MG63 (cell line): ENCODE results near the gene GLT6D1. TPM values are rescaled to one million over a fixed set of nuclear protein-coding genes. Genes with fewer than 3 reads are reported as not detected.
"Not testable (repeated sequence)": the region's sequence is repeated elsewhere in the genome, so short reads cannot be mapped to it uniquely, and the experiment has no call there.

ENCODE experiments used
- DNase-seq: peaks from one replicate; pipeline ENCODE4 v3.0.0-alpha.2; 2020
- H3K27me3 ChIP-seq: fragments of 250-450 bp; sonication (Bioruptor Pico); 2 replicates; pipeline ENCODE4 v1.5.1; 2020; ENCODE audit warnings: mild to moderate bottlenecking, moderate library complexity
- H3K36me3 ChIP-seq: fragments of 250-450 bp; sonication (Bioruptor Pico); 2 replicates; pipeline ENCODE4 v1.5.1; 2020; ENCODE audit warnings: mild to moderate bottlenecking, moderate library complexity
- H3K4me3 ChIP-seq: fragments of 250-450 bp; sonication (Bioruptor Pico); 2 replicates; pipeline ENCODE4 v1.5.1; 2020; ENCODE audit warnings: mild to moderate bottlenecking, moderate library complexity
- H3K9me3 ChIP-seq: fragments of 250-450 bp; sonication (Bioruptor Pico); 2 replicates; pipeline ENCODE4 v1.5.1; 2020; ENCODE audit warnings: mild to moderate bottlenecking, moderate library complexity
- total RNA-seq: library from RNA; depleted of rRNA; stranded (reverse); fragments of >200 nt; shearing (Covaris generic); gene quantifications from 2 replicates; pipeline ENCODE4 v1.2.3, GENCODE V29; 2014; ENCODE audit warnings: low replicate concordance

GLT6D1 gene
- total RNA-seq, 1 experiment from 2014 or later = not detected

- no peaks in the 10 kb centered on the region for H3K27me3 ChIP-seq
- no peaks in the 10 kb centered on the region for H3K36me3 ChIP-seq
- no peak overlapping the region for H3K4me3 ChIP-seq
- H3K9me3 ChIP-seq = peaks cover 6% of the 10 kb centered on the region
- DNase-seq = no peak
These were observed 9.4 kb upstream of the GLT6D1 start for GRCh38 chr9:135648494-135649410.

- Histone ChIP-seq H3K27me3 (no peaks in the 10 kb centered on the region), H3K4me3 (no peak overlapping the region), H3K36me3 (no peaks in the 10 kb centered on the region), H3K9me3 (peaks cover 6% of the 10 kb centered on the region)
- no peak for DNase-seq
These were observed 8.5 kb upstream of the GLT6D1 start for GRCh38 chr9:135647884-135648283.

DNA sequence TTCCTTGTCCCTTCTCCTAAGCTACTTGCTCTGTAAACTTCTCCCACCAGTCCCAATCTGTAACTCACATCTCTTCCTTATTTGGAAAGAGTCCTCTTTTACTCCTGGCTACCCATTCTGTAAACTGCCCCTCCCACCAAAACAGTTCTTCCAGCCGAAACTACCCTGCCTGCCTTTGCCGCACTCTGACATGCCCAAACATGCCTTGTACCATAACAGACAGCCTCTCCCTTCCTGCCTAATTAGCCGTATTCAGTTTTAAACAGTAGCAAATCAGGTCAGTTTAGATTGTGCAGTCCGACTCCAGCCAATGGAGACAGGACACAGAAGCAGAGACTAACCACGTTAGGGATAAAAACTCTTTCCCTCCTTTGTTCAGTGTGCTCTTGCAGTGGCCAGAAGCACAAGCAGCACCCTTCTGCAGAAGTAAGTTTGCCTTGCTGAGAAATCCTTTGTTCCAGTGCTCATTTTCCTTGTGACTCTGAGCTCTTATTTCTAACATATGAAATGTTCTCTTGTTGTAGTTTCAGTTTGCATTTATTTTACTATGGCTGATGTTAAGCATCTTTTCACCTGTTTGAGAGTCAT is 5.4 kb upstream of the GLT6D1 start:
- H3K36me3 ChIP-seq = no peaks in the 10 kb centered on the region
- no peak overlapping the region for H3K4me3 ChIP-seq
- no peaks in the 10 kb centered on the region for H3K27me3 ChIP-seq
- H3K9me3 ChIP-seq = peaks cover 6% of the 10 kb centered on the region
- DNase-seq = no peak

GRCh38 chr9:135641745-135642144 is 2.4 kb upstream of the GLT6D1 start:
- DNase-seq = no peak
- no peak overlapping the region for H3K4me3 ChIP-seq
- no peaks in the 10 kb centered on the region; the same call in none of the 2 replicates for H3K9me3 ChIP-seq
- H3K27me3 ChIP-seq = peaks cover 10% of the 10 kb centered on the region; the same call in 1 of the 2 replicates
- H3K36me3 ChIP-seq = no peaks in the 10 kb centered on the region

DNA sequence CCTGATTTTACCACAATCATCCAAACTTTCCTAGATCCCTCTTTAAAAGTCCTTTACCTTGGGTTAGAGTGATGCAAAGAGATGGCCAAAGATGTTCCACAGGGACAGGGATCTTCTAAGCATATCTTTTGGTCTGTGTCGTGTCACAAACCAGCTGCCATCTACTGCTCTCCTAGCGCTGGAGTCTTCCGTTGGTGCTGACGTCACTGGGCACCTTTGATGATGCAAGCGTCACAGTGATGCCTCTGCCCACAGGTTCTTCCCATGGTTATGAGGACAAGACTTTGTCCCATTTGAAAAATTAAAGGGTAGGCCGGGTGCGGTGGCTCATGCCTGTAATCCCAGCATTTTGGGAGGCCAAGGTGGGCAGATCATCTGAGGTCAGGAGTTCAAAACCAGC is 1.7 kb upstream of the GLT6D1 start:
- H3K9me3 ChIP-seq = no peaks in the 10 kb centered on the region; the same call in 1 of the 2 replicates
- no peak overlapping the region for H3K4me3 ChIP-seq
- peaks cover 10% of the 10 kb centered on the region; the same call in 1 of the 2 replicates for H3K27me3 ChIP-seq
- H3K36me3 ChIP-seq = no peaks in the 10 kb centered on the region
- no peak for DNase-seq

DNA sequence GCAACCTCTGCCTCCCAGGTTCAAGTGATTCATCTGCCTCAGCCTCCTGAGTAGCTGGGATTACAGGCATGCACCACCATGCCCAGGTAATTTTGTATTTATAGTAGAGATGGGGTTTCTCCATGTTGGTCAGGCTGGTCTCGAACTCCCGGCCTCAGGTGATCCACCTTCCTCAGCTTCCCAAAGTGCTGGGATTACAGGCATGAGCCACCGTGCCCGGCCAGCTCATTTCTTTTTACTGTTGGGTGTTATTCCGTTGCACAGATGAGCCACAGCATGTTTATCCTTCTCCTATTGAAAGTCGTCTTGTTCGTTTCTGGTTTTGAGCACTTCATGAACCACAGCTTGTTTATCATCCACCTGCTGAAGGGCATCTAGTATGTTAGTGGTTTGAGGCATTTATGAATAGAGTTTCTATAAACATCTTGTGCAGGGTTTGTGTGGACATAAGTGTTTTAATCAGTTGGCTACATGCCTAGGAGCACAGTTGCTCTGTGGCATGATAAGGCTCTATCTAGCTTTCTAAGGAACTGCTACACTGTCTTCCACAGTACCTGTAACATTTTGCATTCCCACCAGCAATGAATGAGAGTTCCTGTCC is 2.3 kb downstream of the GLT6D1 start:
- H3K9me3 ChIP-seq, H3K4me3 ChIP-seq, DNase-seq, H3K36me3 ChIP-seq: not testable (repeated sequence)
- peaks cover 14% of the 10 kb centered on the region; the same call in 1 of the 2 replicates for H3K27me3 ChIP-seq

- peaks cover 5% of the 10 kb centered on the region for H3K9me3 ChIP-seq
- no peak for DNase-seq
- H3K36me3 ChIP-seq = no peaks in the 10 kb centered on the region
These were observed 6.5 kb downstream of the GLT6D1 start for GRCh38 chr9:135632841-135633240.

GRCh38 chr9:135624282-135624681 is 15.1 kb downstream of the GLT6D1 start:
- Histone ChIP-seq H3K4me3 (no peak overlapping the region), H3K36me3 (no peaks in the 10 kb centered on the region)
- no peak for DNase-seq

More at GRCh38 chr9:135632841-135633240, 6.5 kb downstream of the GLT6D1 start:
- no peak overlapping the region for H3K4me3 ChIP-seq
- peaks cover 10% of the 10 kb centered on the region; the same call in 1 of the 2 replicates for H3K27me3 ChIP-seq

GRCh38 chr9:135622415-135623020 is 16.8 kb downstream of the GLT6D1 start:
- Histone ChIP-seq H3K4me3 (no peak overlapping the region), H3K9me3 (peaks cover 4% of the 10 kb centered on the region; the same call in 1 of the 2 replicates), H3K36me3 (no peaks in the 10 kb centered on the region), H3K27me3 (peaks cover 5% of the 10 kb centered on the region)
- DNase-seq = no peak

More at GRCh38 chr9:135624282-135624681, 15.1 kb downstream of the GLT6D1 start:
- Histone ChIP-seq H3K27me3 (peaks cover 5% of the 10 kb centered on the region), H3K9me3 (peaks cover 12% of the 10 kb centered on the region)

DNA sequence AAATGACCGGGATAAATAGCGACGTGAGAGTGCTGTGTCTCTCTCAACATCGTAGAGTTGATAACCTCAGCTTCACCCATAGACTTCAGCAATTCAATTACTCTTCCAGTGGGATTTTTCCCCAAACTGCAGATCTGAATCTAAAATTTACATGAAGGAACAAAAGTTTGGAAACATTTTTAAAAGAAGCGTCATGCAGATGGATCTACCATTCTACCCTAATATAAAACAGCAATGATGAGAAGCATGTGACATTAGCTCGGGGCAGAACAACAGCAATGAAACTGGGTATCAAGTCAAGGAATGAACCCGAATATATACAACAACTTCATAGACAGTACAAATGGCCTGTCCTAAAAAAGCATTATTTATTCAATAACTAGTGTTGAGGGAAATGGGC is 18.8 kb downstream of the GLT6D1 start:
- peaks cover 5% of the 10 kb centered on the region for H3K27me3 ChIP-seq
- no peak for DNase-seq
- H3K9me3 ChIP-seq = no peaks in the 10 kb centered on the region
- H3K4me3 ChIP-seq = no peak overlapping the region
- no peaks in the 10 kb centered on the region for H3K36me3 ChIP-seq

GRCh38 chr9:135619599-135619886 is 19.8 kb downstream of the GLT6D1 start:
- no peaks in the 10 kb centered on the region for H3K36me3 ChIP-seq
- no peaks in the 10 kb centered on the region for H3K9me3 ChIP-seq
- no peak for DNase-seq
- peaks cover 5% of the 10 kb centered on the region for H3K27me3 ChIP-seq
- H3K4me3 ChIP-seq = no peak overlapping the region

DNA sequence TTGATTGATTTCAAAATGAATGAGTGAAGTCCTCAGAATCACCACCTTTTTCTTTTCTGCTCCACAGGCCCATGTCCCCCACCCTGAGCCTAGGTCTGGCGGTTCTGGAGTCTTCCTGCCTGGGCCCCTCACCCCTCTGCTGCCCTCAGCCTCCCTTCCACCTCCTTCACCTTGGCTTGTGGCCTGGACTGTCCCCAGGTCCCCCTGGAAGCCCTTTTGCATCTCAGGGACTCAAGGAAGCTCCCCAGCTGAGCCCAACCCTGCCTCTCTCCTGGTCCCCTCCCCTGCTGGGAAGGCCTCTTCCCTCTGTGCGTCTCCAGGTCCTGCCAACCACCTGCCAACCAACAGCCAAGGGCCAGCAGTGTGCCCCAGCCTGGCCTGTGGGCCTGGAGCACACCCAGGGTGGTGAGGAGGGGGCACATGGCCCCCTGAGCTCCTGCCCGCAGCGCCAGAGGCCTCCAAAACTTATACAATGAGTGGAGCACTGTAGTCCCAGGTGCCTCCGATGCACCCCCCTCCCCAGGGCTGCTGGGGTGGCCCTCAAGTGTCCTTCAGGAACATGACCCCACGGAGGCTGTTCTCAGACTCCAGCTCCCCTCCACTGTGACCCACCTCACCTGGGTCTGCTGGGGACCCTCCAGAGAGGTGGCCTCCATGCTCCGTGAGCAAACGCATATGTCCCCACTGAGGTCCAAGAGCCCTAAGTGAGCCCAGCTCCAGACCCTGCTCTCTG is 20.3 kb downstream of the GLT6D1 start:
- DNase-seq = no peak

GRCh38 chr9:135617991-135618411 is 21.3 kb downstream of the GLT6D1 start:
- Histone ChIP-seq H3K9me3 (no peaks in the 10 kb centered on the region), H3K36me3 (no peaks in the 10 kb centered on the region), H3K27me3 (peaks cover 5% of the 10 kb centered on the region), H3K4me3 (no peak overlapping the region)
- DNase-seq = no peak

More for the DNA sequence above, 20.3 kb downstream of the GLT6D1 start:
- Histone ChIP-seq H3K36me3 (no peaks in the 10 kb centered on the region), H3K9me3 (no peaks in the 10 kb centered on the region), H3K27me3 (peaks cover 5% of the 10 kb centered on the region), H3K4me3 (no peak overlapping the region)

DNA sequence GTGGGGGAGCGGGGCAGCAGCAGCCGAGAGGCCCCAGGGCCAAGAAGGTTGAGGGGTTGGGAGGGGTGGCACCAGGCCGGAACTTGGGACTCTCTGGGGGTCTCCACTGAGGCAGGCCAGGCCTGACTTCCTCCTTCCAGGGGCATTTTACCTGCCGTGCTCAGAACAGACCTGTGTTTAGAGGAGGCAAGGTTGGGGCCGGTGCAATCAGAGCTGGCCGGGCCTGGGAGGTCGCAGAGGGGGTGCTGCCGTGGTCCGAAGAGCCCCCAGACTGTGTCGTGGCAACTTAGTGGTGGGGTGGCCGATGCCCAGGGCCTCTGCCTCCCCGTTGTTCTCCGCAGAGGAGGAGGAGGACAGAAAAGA is 21.8 kb downstream of the GLT6D1 start:
- H3K9me3 ChIP-seq = no peaks in the 10 kb centered on the region
- no peak for DNase-seq
- no peaks in the 10 kb centered on the region for H3K36me3 ChIP-seq
- no peak overlapping the region for H3K4me3 ChIP-seq
- peaks cover 3% of the 10 kb centered on the region for H3K27me3 ChIP-seq

GRCh38 chr9:135616619-135617537 is 22.5 kb downstream of the GLT6D1 start:
- Histone ChIP-seq H3K4me3 (no peak overlapping the region), H3K9me3 (no peaks in the 10 kb centered on the region), H3K27me3 (no peaks in the 10 kb centered on the region; the same call in 1 of the 2 replicates), H3K36me3 (no peaks in the 10 kb centered on the region)
- DNase-seq = no peak
